ENCODE measurements around the gene TMPRSS4.

Gene TMPRSS4

GRCh38 chr11:118105657-118106305 is 28.9 kb downstream of the TMPRSS4 start:
- DNase-seq (ENCODE audit: low spot score), result no peak

GRCh38 chr11:118106789-118107335 is 30.0 kb downstream of the TMPRSS4 start:
- DNase-seq (ENCODE audit: low spot score), result no peak

- DNase-seq (ENCODE audit: low spot score), result no peak
Observed at GRCh38 chr11:118108513-118108912, 31.6 kb downstream of the TMPRSS4 start.

- DNase-seq (ENCODE audit: low spot score), result no peak
Observed at GRCh38 chr11:118109231-118109630, 32.4 kb downstream of the TMPRSS4 start.

GRCh38 chr11:118111019-118111743 is 34.3 kb downstream of the TMPRSS4 start:
- peak; percentile 59 for DNase-seq (ENCODE audit: low spot score)

- DNase-seq (ENCODE audit: low spot score), result no peak
Observed at GRCh38 chr11:118111744-118112035, 34.8 kb downstream of the TMPRSS4 start.

GRCh38 chr11:118112711-118113430 is 36.0 kb downstream of the TMPRSS4 start:
- DNase-seq (ENCODE audit: low spot score), result no peak

- DNase-seq (ENCODE audit: low spot score), result no peak
Observed at GRCh38 chr11:118114266-118114665, 37.4 kb downstream of the TMPRSS4 start.

- DNase-seq (ENCODE audit: low spot score), result no peak
Observed at GRCh38 chr11:118115048-118115447, 38.2 kb downstream of the TMPRSS4 start.

GRCh38 chr11:118117790-118118601 is 41.1 kb downstream of the TMPRSS4 start:
- DNase-seq (ENCODE audit: low spot score), result no peak

GRCh38 chr11:118120793-118121192 is 43.9 kb downstream of the TMPRSS4 start:
- no peak for DNase-seq (ENCODE audit: low spot score)

- DNase-seq (ENCODE audit: low spot score), result no peak
Observed at GRCh38 chr11:118124929-118125535, 48.2 kb downstream of the TMPRSS4 start.

GRCh38 chr11:118126082-118126838 is 49.4 kb downstream of the TMPRSS4 start:
- peak; percentile 79 for DNase-seq (ENCODE audit: low spot score)

- no peak for DNase-seq (ENCODE audit: low spot score)
Observed at GRCh38 chr11:118128310-118128709, 51.4 kb downstream of the TMPRSS4 start.

- no peak for DNase-seq (ENCODE audit: low spot score)
Observed at GRCh38 chr11:118128721-118129470, 52.0 kb downstream of the TMPRSS4 start.

- no peak for DNase-seq (ENCODE audit: low spot score)
Observed at GRCh38 chr11:118129471-118130172, 52.7 kb downstream of the TMPRSS4 start.

GRCh38 chr11:118132385-118133151 is 55.7 kb downstream of the TMPRSS4 start:
- DNase-seq (ENCODE audit: low spot score), result no peak

- DNase-seq (ENCODE audit: low spot score), result no peak
Observed at GRCh38 chr11:118133816-118134215, 56.9 kb downstream of the TMPRSS4 start.

All from SW480 (cell line).